SJSA1 (cell line): Measurements from ENCODE around the gene FOXN4. TPM values are rescaled to one million over a fixed set of nuclear protein-coding genes. Genes with fewer than 3 reads are reported as not detected.

Experiments used
- DNase-seq, 2 experiments: peaks; one replicate each; pipeline ENCODE4 v3.0.0-alpha.2; 2015 to 2020; ENCODE audit warnings: low spot score in 2 of 2, low read depth in 1 of 2
- H3K27ac ChIP-seq: fragments of 250-450 bp; sonication (Bioruptor Pico); 2 replicates; pipeline ENCODE4 v1.5.1; 2020; ENCODE audit warnings: mild to moderate bottlenecking, moderate library complexity
- H3K27me3 ChIP-seq: fragments of 250-450 bp; sonication (Bioruptor Pico); replicated peaks from 2 replicates; pipeline ENCODE4 v1.5.1; 2020; ENCODE audit warnings: mild to moderate bottlenecking, moderate library complexity
- H3K36me3 ChIP-seq: fragments of 250-450 bp; sonication (Bioruptor Pico); 2 replicates; pipeline ENCODE4 v1.5.1; 2020; ENCODE audit warnings: mild to moderate bottlenecking
- H3K4me1 ChIP-seq: fragments of 250-450 bp; sonication (Bioruptor Pico); replicated peaks from 2 replicates; pipeline ENCODE4 v1.6.1; 2021; ENCODE audit warnings: mild to moderate bottlenecking
- H3K4me3 ChIP-seq: fragments of 250-450 bp; sonication (Bioruptor Pico); 2 replicates; pipeline ENCODE4 v1.5.1; 2020; ENCODE audit warnings: mild to moderate bottlenecking
- H3K9me3 ChIP-seq: fragments of 250-450 bp; sonication (Bioruptor Pico); replicated peaks from 2 replicates; pipeline ENCODE4 v1.5.1; 2020; ENCODE audit warnings: mild to moderate bottlenecking
- total RNA-seq: library from RNA; depleted of rRNA; stranded (reverse); fragments of >200 nt; shearing (Covaris generic); gene quantifications from 2 replicates; pipeline ENCODE4 v1.2.3, GENCODE V29; 2014

Gene FOXN4
- total RNA-seq, 1 experiment from 2014 or later: not detected

DNA sequence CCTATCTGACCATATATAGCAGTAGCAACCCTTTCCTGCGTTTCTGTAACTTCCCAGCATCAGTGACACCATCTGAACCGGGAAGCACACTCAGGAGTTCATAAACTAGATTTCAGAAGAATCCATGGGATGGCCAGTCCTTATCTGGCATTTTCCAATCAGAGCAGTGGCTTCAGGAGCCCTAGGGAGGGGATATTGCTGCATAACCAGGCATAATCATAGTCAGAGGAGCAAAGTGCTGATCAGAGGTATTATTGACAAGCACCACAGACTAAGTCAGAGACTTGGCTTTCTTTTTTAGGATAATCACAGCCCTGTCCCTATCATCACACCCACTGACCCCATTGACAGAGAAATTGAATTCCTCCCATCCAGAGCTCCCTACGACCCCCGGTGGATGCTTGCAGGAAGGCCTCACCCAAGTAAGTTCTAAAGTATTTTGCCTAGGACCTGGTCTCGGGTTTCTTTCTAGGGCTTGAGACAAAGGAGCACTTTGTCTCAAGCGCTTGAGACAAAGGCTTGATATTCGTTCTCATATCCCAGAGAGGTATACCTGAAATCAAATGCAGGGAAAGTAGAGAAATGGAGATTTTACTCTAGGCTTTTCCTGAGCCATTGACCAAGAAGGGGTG lies 55.1 kb downstream of the FOXN4 start:
- Histone ChIP-seq H3K36me3 (no peaks in the 10 kb centered on the region), H3K4me1 (no peaks in the 10 kb centered on the region), H3K27me3 (no peaks in the 10 kb centered on the region), H3K27ac (no peak overlapping the region), H3K4me3 (no peak overlapping the region), H3K9me3 (no peaks in the 10 kb centered on the region)
- no peak for DNase-seq

DNA sequence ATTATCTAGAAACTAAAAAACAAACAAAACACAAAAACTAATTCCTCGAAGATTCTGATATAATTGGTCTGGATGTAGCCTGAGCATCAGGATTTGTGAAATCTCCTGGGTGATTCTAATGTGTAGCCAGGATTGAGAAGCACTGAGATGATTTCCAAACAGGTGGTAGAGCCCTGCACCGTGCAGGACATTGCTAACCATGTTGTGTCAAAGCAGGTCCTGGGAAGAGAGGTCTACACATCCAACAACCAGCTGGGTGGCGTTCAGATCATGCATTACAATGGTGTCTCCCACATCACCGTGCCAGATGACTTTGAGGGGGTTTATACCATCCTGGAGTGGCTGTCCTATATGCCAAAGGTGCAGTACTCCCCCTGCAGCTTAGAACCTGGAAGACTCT lies 56.3 kb downstream of the FOXN4 start:
- no peaks in the 10 kb centered on the region for H3K36me3 ChIP-seq
- DNase-seq: no peak
- H3K27me3 ChIP-seq: no peaks in the 10 kb centered on the region
- H3K4me1 ChIP-seq: no peaks in the 10 kb centered on the region
- no peak overlapping the region for H3K4me3 ChIP-seq
- H3K9me3 ChIP-seq: no peaks in the 10 kb centered on the region
- H3K27ac ChIP-seq: no peak overlapping the region

- no peak for DNase-seq
Observed at GRCh38 chr12:109250523-109250922, 58.6 kb downstream of the FOXN4 start.

GRCh38 chr12:109247831-109248654 lies 61.0 kb downstream of the FOXN4 start:
- no peaks in the 10 kb centered on the region for H3K27me3 ChIP-seq
- H3K36me3 ChIP-seq: no peaks in the 10 kb centered on the region
- no peak overlapping the region for H3K4me3 ChIP-seq
- no peak overlapping the region for H3K27ac ChIP-seq
- DNase-seq: no peak
- no peaks in the 10 kb centered on the region for H3K9me3 ChIP-seq
- H3K4me1 ChIP-seq: no peaks in the 10 kb centered on the region

More at GRCh38 chr12:109250523-109250922, 58.6 kb downstream of the FOXN4 start:
- H3K9me3 ChIP-seq: no peaks in the 10 kb centered on the region
- no peak overlapping the region for H3K27ac ChIP-seq
- no peaks in the 10 kb centered on the region for H3K27me3 ChIP-seq
- H3K4me3 ChIP-seq: no peak overlapping the region
- H3K4me1 ChIP-seq: no peaks in the 10 kb centered on the region
- no peaks in the 10 kb centered on the region for H3K36me3 ChIP-seq

DNA sequence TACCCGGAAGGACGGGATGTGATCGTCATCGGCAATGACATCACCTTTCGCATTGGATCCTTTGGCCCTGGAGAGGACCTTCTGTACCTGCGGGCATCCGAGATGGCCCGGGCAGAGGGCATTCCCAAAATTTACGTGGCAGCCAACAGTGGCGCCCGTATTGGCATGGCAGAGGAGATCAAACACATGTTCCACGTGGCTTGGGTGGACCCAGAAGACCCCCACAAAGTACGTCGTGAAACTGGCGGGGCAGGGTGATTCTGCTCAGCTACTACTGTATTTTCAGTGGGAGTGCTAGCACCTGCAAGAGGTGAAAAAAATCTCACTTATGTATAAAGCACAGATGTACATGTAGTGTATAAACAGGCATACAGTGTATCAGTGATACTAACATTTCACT lies 62.9 kb downstream of the FOXN4 start:
- no peak for DNase-seq
- H3K27ac ChIP-seq: no peak overlapping the region
- H3K27me3 ChIP-seq: no peaks in the 10 kb centered on the region
- no peak overlapping the region for H3K4me3 ChIP-seq
- H3K9me3 ChIP-seq: no peaks in the 10 kb centered on the region
- no peaks in the 10 kb centered on the region for H3K4me1 ChIP-seq
- H3K36me3 ChIP-seq: no peaks in the 10 kb centered on the region

- DNase-seq: no peak
- Histone ChIP-seq H3K27me3 (no peaks in the 10 kb centered on the region), H3K4me1 (no peaks in the 10 kb centered on the region), H3K27ac (no peak overlapping the region), H3K36me3 (no peaks in the 10 kb centered on the region), H3K9me3 (no peaks in the 10 kb centered on the region), H3K4me3 (no peak overlapping the region)
Observed at GRCh38 chr12:109244073-109244472, 65.0 kb downstream of the FOXN4 start.

- Histone ChIP-seq H3K4me1 (no peaks in the 10 kb centered on the region), H3K27me3 (no peaks in the 10 kb centered on the region), H3K4me3 (no peak overlapping the region), H3K9me3 (no peaks in the 10 kb centered on the region), H3K27ac (no peak overlapping the region), H3K36me3 (no peaks in the 10 kb centered on the region)
- DNase-seq: no peak
Observed at GRCh38 chr12:109241936-109242335, 67.1 kb downstream of the FOXN4 start.

DNA sequence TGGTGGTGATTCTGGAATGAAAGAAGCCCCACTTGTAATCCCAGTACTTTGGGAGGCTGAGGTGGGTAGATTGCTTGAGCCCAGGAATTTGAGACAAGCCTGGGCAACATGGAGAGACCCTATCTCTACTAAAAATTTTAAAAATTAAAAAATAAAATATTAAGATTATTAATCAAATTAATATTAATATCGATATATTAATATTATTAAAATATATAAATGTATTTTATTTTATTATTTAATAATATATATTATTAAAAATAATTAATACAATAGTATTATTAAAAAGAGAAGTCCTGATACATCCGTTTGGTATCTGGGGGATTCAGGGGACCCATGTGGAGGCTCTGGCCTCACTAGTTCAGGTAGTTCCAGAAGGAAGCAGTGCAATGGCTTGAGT lies 68.7 kb downstream of the FOXN4 start:
- no peaks in the 10 kb centered on the region for H3K4me1 ChIP-seq
- H3K9me3 ChIP-seq: no peaks in the 10 kb centered on the region

GRCh38 chr12:109239691-109240090 lies 69.4 kb downstream of the FOXN4 start:
- Histone ChIP-seq H3K36me3 (no peaks in the 10 kb centered on the region), H3K4me3 (no peak overlapping the region), H3K9me3 (no peaks in the 10 kb centered on the region), H3K27me3 (no peaks in the 10 kb centered on the region), H3K27ac (no peak overlapping the region), H3K4me1 (no peaks in the 10 kb centered on the region)
- DNase-seq: no peak

More for the DNA sequence above, 68.7 kb downstream of the FOXN4 start:
- no peaks in the 10 kb centered on the region for H3K36me3 ChIP-seq
- no peak overlapping the region for H3K4me3 ChIP-seq
- DNase-seq: no peak
- H3K27me3 ChIP-seq: no peaks in the 10 kb centered on the region
- no peak overlapping the region for H3K27ac ChIP-seq

DNA sequence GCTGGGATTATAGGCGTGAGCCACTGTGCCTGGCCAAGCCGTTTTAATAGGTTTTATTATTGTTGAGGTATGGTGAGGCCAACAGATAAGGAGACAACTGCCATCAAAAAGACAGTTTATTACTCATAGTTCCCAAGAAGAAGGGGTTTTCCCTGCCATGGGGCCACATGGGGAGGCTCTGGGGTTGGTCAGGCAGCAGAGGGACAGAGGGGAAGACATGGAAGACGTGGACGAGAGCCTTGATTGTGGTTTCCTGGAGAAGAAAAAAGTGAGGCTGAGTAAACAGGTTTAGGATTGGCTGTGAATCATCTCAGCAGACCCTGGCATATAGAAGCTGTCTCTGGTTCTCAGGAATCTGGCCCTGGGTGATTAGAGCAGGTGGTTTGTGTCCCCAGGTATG lies 69.9 kb downstream of the FOXN4 start:
- no peaks in the 10 kb centered on the region for H3K4me1 ChIP-seq
- no peaks in the 10 kb centered on the region for H3K9me3 ChIP-seq
- DNase-seq: no peak
- H3K27ac ChIP-seq: no peak overlapping the region
- no peaks in the 10 kb centered on the region for H3K36me3 ChIP-seq
- H3K27me3 ChIP-seq: no peaks in the 10 kb centered on the region
- no peak overlapping the region for H3K4me3 ChIP-seq

GRCh38 chr12:109236257-109236656 lies 72.8 kb downstream of the FOXN4 start:
- Histone ChIP-seq H3K27ac (no peak overlapping the region), H3K27me3 (no peaks in the 10 kb centered on the region), H3K4me3 (no peak overlapping the region), H3K4me1 (no peaks in the 10 kb centered on the region), H3K9me3 (no peaks in the 10 kb centered on the region), H3K36me3 (no peaks in the 10 kb centered on the region)
- no peak for DNase-seq

DNA sequence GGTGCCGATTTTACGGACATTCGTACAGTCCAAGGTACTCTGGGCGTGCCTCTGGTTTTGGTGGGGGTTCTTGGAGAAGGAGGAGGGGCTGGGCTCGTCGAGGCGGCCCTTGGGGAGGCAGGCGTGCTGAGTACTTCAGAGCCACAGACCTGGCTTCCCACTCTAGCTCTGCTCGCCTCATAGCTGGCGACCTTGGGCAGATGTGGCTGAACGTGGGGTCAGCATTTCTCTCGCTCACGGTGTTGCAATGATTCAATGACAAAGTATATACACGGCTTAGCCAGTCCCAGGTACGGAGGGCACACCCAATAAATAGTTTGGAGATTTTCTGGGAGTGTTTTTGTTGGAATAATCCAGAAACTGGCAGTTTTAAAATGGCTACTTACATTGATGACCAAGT lies 75.1 kb downstream of the FOXN4 start:
- no peaks in the 10 kb centered on the region for H3K4me1 ChIP-seq
- H3K4me3 ChIP-seq: no peak overlapping the region
- H3K27me3 ChIP-seq: no peaks in the 10 kb centered on the region
- H3K36me3 ChIP-seq: no peaks in the 10 kb centered on the region
- no peak for DNase-seq
- no peak overlapping the region for H3K27ac ChIP-seq
- H3K9me3 ChIP-seq: no peaks in the 10 kb centered on the region

- no peak overlapping the region for H3K27ac ChIP-seq
- DNase-seq: no peak
- H3K27me3 ChIP-seq: no peaks in the 10 kb centered on the region
- H3K4me1 ChIP-seq: no peaks in the 10 kb centered on the region
- H3K9me3 ChIP-seq: no peaks in the 10 kb centered on the region
- no peak overlapping the region for H3K4me3 ChIP-seq
- no peaks in the 10 kb centered on the region for H3K36me3 ChIP-seq
Observed at GRCh38 chr12:109232731-109233130, 76.4 kb downstream of the FOXN4 start.

DNA sequence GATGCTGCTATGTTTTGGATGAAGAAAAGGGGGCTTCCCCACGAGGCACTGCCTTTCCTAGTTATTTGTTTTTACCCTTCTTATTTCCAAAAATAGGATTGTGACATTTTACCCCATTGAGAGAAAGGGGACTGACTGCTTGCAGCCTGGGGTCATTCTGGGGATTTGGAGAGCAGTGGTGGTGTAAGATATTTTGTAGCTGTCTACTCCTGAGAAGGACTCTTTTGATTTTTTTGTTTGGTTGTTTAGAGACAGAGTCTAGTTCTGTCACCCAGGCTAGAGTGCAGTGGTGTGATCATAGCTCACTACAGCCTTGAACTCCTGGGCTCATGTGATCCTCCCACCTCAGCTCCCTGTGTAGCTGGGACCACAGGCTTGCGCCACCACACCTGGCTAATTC lies 78.9 kb downstream of the FOXN4 start:
- no peak overlapping the region for H3K27ac ChIP-seq
- no peak for DNase-seq
- H3K4me1 ChIP-seq: no peaks in the 10 kb centered on the region
- no peaks in the 10 kb centered on the region for H3K9me3 ChIP-seq
- H3K4me3 ChIP-seq: no peak overlapping the region
- no peaks in the 10 kb centered on the region for H3K27me3 ChIP-seq
- H3K36me3 ChIP-seq: no peaks in the 10 kb centered on the region
